A673 (cell line): ENCODE results near the gene HDGFL3.
"Not testable (repeated sequence)": the region's sequence is repeated elsewhere in the genome, so short reads cannot be mapped to it uniquely, and the experiment has no call there.

Experiments used
- EZH2 ChIP-seq: fragments of 200-600 bp; sonication (generic); IDR thresholded peaks from 2 replicates; pipeline ENCODE4 v1.6.1; 2017; ENCODE audit warnings: borderline replicate concordance, low read depth, mild to moderate bottlenecking, mixed read lengths, antibody characterized with exemption, low read length; ENCODE audit not compliant: poor library complexity, severe bottlenecking
- TF ChIP-seq, protein P1 (sequence below): fragments of 300-800, 200-600 bp; sonication (generic); conservative IDR thresholded peaks from 2 replicates; pipeline ENCODE4 v1.5.1; 2017; ENCODE audit warnings: low read depth, mild to moderate bottlenecking, antibody characterized with exemption, low read length, moderate library complexity, mixed read lengths

- TF ChIP-seq, protein P1, sequence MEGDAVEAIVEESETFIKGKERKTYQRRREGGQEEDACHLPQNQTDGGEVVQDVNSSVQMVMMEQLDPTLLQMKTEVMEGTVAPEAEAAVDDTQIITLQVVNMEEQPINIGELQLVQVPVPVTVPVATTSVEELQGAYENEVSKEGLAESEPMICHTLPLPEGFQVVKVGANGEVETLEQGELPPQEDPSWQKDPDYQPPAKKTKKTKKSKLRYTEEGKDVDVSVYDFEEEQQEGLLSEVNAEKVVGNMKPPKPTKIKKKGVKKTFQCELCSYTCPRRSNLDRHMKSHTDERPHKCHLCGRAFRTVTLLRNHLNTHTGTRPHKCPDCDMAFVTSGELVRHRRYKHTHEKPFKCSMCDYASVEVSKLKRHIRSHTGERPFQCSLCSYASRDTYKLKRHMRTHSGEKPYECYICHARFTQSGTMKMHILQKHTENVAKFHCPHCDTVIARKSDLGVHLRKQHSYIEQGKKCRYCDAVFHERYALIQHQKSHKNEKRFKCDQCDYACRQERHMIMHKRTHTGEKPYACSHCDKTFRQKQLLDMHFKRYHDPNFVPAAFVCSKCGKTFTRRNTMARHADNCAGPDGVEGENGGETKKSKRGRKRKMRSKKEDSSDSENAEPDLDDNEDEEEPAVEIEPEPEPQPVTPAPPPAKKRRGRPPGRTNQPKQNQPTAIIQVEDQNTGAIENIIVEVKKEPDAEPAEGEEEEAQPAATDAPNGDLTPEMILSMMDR = not testable (repeated sequence)
- TF ChIP-seq EZH2 = not testable (repeated sequence)
Measured at GRCh38 chr15:83091965-83092308, 115.7 kb downstream of the HDGFL3 start.
